Lower lobe of right lung (tissue), 2 donors: ENCODE measurements around the gene PERCC1. TPM values are rescaled to one million over a fixed set of nuclear protein-coding genes. Genes with fewer than 3 reads are reported as not detected.
"Not testable (repeated sequence)": the region's sequence is repeated elsewhere in the genome, so short reads cannot be mapped to it uniquely, and the experiment has no call there.

Experiments used
- ATAC-seq, 2 donors: fragments of 200-7000 bp; cut with Tn5 transposase; one replicate each; pipeline ENCODE4 v1.9.1; 2020 to 2022; ENCODE audit warnings: mild to moderate bottlenecking in 2 of 2, moderate library complexity in 2 of 2
- DNase-seq: peaks from one replicate; pipeline ENCODE4 v3.0.0-alpha.2; 2020
- H3K27ac ChIP-seq: fragments of 200-600 bp; one replicate; pipeline ENCODE4 v1.8.0; 2022
- H3K27me3 ChIP-seq: fragments of 200-600 bp; one replicate; pipeline ENCODE4 v1.8.0; 2022; ENCODE audit warnings: low read depth
- H3K36me3 ChIP-seq: fragments of 200-600 bp; one replicate; pipeline ENCODE4 v1.8.0; 2022; ENCODE audit warnings: mild to moderate bottlenecking
- H3K4me1 ChIP-seq: fragments of 200-600 bp; one replicate; pipeline ENCODE4 v1.8.0; 2022
- H3K4me3 ChIP-seq: fragments of 200-600 bp; one replicate; pipeline ENCODE4 v1.8.0; 2022; ENCODE audit warnings: mild to moderate bottlenecking
- H3K9me3 ChIP-seq: fragments of 200-600 bp; one replicate; pipeline ENCODE4 v1.8.0; 2022
- CTCF ChIP-seq: fragments of 200-600 bp; IDR thresholded peaks from one replicate; pipeline ENCODE4 v1.8.0; 2022; ENCODE audit warnings: antibody characterized with exemption, mild to moderate bottlenecking
- intact Hi-C: fragments of 100-400 bp; cut with DNase I; formaldehyde crosslinking; loops from one replicate; pipeline ENCODE4 v1.11.0; 2022
- total RNA-seq: library from RNA; stranded (reverse); fragmentation: NEBNext Ultra II Directional; extraction: Animal tissue kit (Norgen Biotek cat#: 25700); gene quantifications from one replicate; pipeline ENCODE4 v1.2.1, GENCODE V29; 2021
- donor health status: DM: no; HTN: yes; CAD: no; lungs with severe emphysema.

The PERCC1 gene
- total RNA-seq, 1 donor from 2014 or later = not detected

GRCh38 chr16:1436731-1437355 is 6.0 kb downstream of the PERCC1 start:
- Histone ChIP-seq H3K36me3 (no peaks in the 10 kb centered on the region), H3K27ac (no peak overlapping the region), H3K4me1 (no peaks in the 10 kb centered on the region), H3K27me3 (peaks cover 9% of the 10 kb centered on the region), H3K9me3 (no peaks in the 10 kb centered on the region), H3K4me3 (no peak overlapping the region)
- DNase-seq = no peak
- intact Hi-C loops = no loop called here
- TF ChIP-seq CTCF = no peak
- no peak for ATAC-seq

- TF ChIP-seq CTCF = no peak
- no peak for ATAC-seq
- Histone ChIP-seq H3K4me1 (no peaks in the 10 kb centered on the region), H3K9me3 (no peaks in the 10 kb centered on the region), H3K27ac (no peak overlapping the region), H3K4me3 (no peak overlapping the region), H3K36me3 (no peaks in the 10 kb centered on the region), H3K27me3 (peaks cover 9% of the 10 kb centered on the region)
- intact Hi-C loops = no loop called here
- no peak for DNase-seq
These were observed 6.7 kb downstream of the PERCC1 start for GRCh38 chr16:1437606-1438005.

- Histone ChIP-seq H3K27ac (no peak overlapping the region), H3K27me3 (peaks cover 8% of the 10 kb centered on the region), H3K4me1 (no peaks in the 10 kb centered on the region), H3K4me3 (no peak overlapping the region), H3K36me3 (no peaks in the 10 kb centered on the region), H3K9me3 (no peaks in the 10 kb centered on the region)
- intact Hi-C loops = no loop called here
- no peak for DNase-seq
- ATAC-seq = no peak
- TF ChIP-seq CTCF = no peak
These were observed 7.6 kb downstream of the PERCC1 start for GRCh38 chr16:1438229-1439057.

- H3K36me3 ChIP-seq = no peaks in the 10 kb centered on the region
- no peaks in the 10 kb centered on the region for H3K9me3 ChIP-seq
- H3K4me1 ChIP-seq = no peaks in the 10 kb centered on the region
- H3K27me3 ChIP-seq = peaks cover under 1% of the 10 kb centered on the region
- no peak overlapping the region for H3K27ac ChIP-seq
- H3K4me3 ChIP-seq = no peak overlapping the region
- no peak for ATAC-seq
- DNase-seq = no peak
- no peak for TF ChIP-seq CTCF
- intact Hi-C loops = no loop called here
These were observed 8.3 kb downstream of the PERCC1 start for GRCh38 chr16:1439058-1439698.

- intact Hi-C loops, H3K4me3 ChIP-seq, ATAC-seq, H3K36me3 ChIP-seq, H3K27ac ChIP-seq, H3K27me3 ChIP-seq, H3K9me3 ChIP-seq, H3K4me1 ChIP-seq, DNase-seq: not testable (repeated sequence)
These were observed 8.8 kb downstream of the PERCC1 start for GRCh38 chr16:1439699-1440074.

- no peaks in the 10 kb centered on the region for H3K9me3 ChIP-seq
- no peaks in the 10 kb centered on the region for H3K27me3 ChIP-seq
- H3K4me3 ChIP-seq = no peak overlapping the region
- ATAC-seq = no peak
- no peak overlapping the region for H3K27ac ChIP-seq
- H3K4me1 ChIP-seq = no peaks in the 10 kb centered on the region
- intact Hi-C loops = no loop called here
- no peak for DNase-seq
- no peak for TF ChIP-seq CTCF
- peaks cover 11% of the 10 kb centered on the region for H3K36me3 ChIP-seq
These were observed 10.5 kb downstream of the PERCC1 start for GRCh38 chr16:1441391-1441829.
